GM12865 (cell line): ENCODE results near the gene EIF3B.
"Not testable (repeated sequence)": the region's sequence is repeated elsewhere in the genome, so short reads cannot be mapped to it uniquely, and the experiment has no call there.

Experiments used
- DNase-seq: peaks from one replicate; pipeline ENCODE4 v3.0.0; 2010; ENCODE audit warnings: low read depth
- H3K4me3 ChIP-seq: 2 replicates; pipeline ENCODE4 v1.5.1; 2011; ENCODE audit warnings: mild to moderate bottlenecking, low read depth, low read length, control low read depth
- TF ChIP-seq, protein P1 (sequence below): IDR thresholded peaks from 2 replicates; pipeline ENCODE4 v1.5.1; 2011; ENCODE audit warnings: low read length, control low read depth, low read depth, inconsistent platforms; ENCODE audit not compliant: insufficient read depth; ENCODE audit errors: missing control alignments

The EIF3B gene

GRCh38 chr7:2314209-2314955 lies 40.2 kb upstream of the EIF3B start, which contains the start of gene SNX8:
Gene SNX8 (minus strand): TSS chr7:2314441. CDS start chr7:2314421, 20 bp downstream.
- peak within 1 kb of the TSS; percentile 77 for H3K4me3 ChIP-seq
- TF ChIP-seq, protein P1, sequence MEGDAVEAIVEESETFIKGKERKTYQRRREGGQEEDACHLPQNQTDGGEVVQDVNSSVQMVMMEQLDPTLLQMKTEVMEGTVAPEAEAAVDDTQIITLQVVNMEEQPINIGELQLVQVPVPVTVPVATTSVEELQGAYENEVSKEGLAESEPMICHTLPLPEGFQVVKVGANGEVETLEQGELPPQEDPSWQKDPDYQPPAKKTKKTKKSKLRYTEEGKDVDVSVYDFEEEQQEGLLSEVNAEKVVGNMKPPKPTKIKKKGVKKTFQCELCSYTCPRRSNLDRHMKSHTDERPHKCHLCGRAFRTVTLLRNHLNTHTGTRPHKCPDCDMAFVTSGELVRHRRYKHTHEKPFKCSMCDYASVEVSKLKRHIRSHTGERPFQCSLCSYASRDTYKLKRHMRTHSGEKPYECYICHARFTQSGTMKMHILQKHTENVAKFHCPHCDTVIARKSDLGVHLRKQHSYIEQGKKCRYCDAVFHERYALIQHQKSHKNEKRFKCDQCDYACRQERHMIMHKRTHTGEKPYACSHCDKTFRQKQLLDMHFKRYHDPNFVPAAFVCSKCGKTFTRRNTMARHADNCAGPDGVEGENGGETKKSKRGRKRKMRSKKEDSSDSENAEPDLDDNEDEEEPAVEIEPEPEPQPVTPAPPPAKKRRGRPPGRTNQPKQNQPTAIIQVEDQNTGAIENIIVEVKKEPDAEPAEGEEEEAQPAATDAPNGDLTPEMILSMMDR, result no peak
- peak; percentile 95 for DNase-seq

GRCh38 chr7:2314956-2315530 lies 39.6 kb upstream of the EIF3B start:
- 0 out of 2 replicates have a peak overlapping the region, but pooled peaks have one; percentile 36 for H3K4me3 ChIP-seq
- not testable (repeated sequence) for DNase-seq

GRCh38 chr7:2315787-2316186 lies 38.8 kb upstream of the EIF3B start:
- TF ChIP-seq, protein P1, result no peak
- H3K4me3 ChIP-seq, result no peak overlapping the region
- DNase-seq, result no peak

DNA sequence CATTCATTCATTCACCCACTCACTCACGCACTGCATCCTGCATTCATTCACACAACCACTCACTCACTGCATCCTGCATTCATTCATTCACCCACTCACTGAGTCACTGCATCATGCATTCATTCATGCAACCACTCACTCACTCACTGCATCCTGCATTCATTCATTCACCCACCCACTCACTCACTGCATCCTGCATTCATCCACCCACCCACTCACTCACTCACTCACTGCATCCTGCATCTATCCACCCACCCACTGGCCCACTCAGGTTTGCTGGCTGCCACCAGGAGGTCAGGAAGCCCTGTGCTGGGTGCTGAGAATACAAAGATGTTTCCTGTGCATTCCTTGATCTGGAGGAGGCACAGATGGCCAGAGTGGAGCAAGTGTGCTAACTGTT lies 38.0 kb upstream of the EIF3B start:
- no peak for DNase-seq
- TF ChIP-seq, protein P1, result no peak
- no peak overlapping the region for H3K4me3 ChIP-seq

DNA sequence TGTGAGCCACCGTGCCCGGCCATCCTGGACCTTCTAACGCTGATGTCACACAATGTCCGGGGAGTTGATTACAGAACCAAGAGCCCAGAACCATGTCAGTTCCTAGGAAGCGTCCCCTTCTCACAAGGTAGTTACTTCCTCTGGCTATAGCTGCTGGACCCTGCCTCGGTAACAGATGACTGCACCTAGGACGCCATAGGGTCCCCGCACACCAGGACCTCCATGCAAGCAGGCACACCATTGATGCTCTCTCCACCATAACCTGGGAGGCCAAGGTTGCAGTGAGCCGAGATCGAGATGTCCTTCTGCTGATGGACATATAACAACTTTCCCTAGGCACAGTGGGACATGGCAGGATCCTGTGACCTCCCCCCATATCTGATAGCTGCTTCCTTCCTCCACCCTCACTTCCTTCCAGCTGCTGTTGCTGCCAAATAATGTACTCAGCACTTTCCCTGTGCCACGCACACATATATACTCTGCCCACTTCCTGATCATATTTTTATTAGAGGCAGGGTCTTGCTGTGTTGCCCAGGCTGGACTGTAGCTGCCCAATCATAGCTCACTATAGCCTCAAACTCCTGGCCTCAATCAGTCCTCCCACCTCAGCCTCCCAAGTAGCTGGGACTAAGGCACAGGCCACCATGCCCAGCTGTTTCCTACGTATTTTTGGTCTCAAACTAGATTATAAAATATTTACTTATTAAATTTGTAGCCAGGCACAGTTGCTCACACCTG lies 36.9 kb upstream of the EIF3B start:
- no peak overlapping the region for H3K4me3 ChIP-seq
- TF ChIP-seq, protein P1, result no peak
- no peak for DNase-seq

DNA sequence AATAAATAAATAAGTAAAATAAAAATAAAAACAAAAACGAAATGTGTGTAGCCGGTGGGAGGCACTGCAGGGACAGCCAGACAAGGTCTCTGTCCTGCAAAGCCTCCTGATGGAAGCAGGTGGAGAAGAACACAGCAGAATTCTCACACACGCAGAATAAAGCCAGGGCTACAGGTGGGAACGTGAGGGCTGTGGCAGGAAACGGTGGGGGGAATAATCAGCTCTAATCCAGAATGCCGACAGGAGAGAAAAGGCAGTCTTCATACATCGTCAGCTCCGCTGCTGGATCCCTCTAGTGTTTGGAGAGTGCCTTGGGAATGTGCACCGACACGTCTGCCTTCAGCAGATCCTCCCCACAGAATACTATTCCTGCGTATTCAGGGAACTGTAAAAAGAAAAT lies 33.6 kb upstream of the EIF3B start:
- no peak overlapping the region for H3K4me3 ChIP-seq
- TF ChIP-seq, protein P1, result no peak
- DNase-seq, result no peak

GRCh38 chr7:2325162-2325561 lies 29.5 kb upstream of the EIF3B start:
- no peak overlapping the region for H3K4me3 ChIP-seq
- TF ChIP-seq, protein P1, result no peak
- DNase-seq, result no peak
